ENCODE measurements around the gene GAS1.

The GAS1 gene

DNA sequence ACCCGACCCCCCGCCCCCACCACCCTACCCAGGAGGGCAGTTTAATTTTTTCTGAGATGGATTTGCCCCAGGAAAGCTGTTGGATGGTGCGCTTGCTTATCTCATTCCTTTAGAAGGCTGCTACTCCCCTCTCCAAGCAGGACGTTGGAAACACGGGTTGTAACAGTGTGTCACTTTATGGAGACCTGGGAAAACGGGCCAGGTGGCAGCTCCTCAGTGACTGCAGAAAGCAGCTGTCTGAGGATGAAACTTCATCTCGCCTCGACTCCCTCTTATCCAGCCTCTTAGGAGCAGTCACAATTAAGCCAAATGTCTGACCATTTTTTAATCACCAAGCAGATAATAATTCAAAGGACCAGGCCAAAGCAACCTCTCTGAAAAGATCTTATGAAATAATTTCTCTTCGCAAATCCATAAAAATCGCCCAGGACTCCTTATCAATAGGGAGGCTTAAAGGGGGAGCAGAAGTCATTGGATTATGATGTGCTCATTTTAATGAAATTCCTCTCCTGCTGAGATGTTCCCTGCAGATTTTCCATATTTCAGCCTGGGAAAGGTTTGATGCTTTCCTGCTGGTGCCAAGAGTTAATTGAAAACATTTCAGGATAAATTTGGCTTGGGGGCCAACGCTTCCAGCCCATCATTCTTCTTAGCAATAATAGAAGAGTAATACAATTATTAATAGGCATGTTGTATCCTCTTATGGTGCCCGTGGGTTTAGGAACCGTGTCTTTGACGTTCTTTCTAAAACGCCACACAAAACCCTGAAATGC is 26.0 kb downstream of the GAS1 start:
- DNase-seq: no peak

DNA sequence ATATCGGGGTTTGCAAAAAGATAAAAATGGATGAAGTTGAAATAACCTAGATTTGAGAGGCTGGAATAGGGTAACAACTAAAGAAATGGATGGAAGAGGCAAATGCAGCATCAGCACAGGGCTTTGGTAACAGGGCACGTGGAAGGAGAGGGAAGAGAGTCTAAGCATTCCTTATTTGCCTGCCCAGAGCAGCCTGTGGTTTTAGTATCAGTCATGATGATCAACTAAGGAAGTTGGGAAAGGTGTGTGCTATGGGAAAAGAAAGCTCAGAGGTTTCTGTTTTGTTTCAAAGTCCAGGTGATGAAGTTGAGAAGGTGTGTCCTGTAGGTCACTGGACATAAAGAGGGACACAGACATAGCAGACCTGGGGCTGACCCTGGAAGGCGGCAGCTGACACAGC is 28.8 kb downstream of the GAS1 start:
- no peak for DNase-seq

- no peak for DNase-seq
Measured at GRCh38 chr9:86912210-86912609, 35.1 kb downstream of the GAS1 start.

DNA sequence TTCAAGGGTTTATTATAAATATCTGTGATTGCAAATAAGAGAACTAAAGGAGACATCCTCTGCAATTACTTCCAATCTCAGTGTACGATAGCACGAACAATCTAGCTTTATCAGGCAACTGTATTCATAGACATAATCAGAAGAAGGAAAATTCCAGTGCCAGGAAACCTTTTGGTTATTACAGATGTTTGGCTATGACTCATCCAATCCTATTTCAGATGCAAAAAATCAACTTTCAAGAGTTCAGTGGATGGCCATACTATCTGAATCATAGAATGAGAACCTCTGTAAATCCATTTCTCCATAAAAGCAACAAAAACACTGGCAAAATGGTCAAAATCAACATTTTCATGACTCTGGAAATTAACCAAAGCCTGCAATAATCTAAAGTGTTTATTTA is 37.9 kb downstream of the GAS1 start:
- no peak for DNase-seq

GRCh38 chr9:86908261-86908660 is 39.0 kb downstream of the GAS1 start:
- no peak for DNase-seq

GRCh38 chr9:86907346-86907745 is 40.0 kb downstream of the GAS1 start:
- DNase-seq: no peak

DNA sequence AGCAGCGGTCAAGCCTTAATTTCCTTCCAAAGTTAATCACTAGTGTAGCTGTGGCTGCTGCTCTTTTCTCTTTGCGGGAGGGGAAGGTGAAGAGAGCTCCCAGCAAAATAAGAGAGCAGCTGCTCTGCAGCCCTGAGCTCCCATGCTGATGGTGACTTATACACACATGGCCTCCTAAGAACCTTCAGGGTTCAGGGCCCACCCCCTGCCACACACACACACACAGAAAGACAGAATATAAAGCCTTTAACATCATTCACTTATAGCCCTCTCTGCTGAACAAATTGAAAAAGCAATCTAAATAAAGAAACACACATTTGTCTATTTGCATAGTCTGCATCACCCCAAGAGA is 43.6 kb downstream of the GAS1 start:
- DNase-seq: no peak

GRCh38 chr9:86902991-86903733 is 44.1 kb downstream of the GAS1 start:
- DNase-seq: no peak

- no peak for DNase-seq
Measured at GRCh38 chr9:86902586-86902985, 44.7 kb downstream of the GAS1 start.

GRCh38 chr9:86902176-86902575 is 45.1 kb downstream of the GAS1 start:
- DNase-seq: no peak

GRCh38 chr9:86901511-86901910 is 45.8 kb downstream of the GAS1 start:
- DNase-seq: no peak

All from stimulated activated naive CD4-positive, alpha-beta T cell treated with Interleukin-2 at 50 U/mL for 16 hours (primary cell).